HCT116 (cell line): ENCODE measurements around the gene TMC3. TPM values are rescaled to one million over a fixed set of nuclear protein-coding genes. Genes with fewer than 3 reads are reported as not detected.

ENCODE experiments used
- ATAC-seq: fragments of 200-7000 bp; cut with Tn5 transposase; 2 replicates; pipeline ENCODE4 v1.9.1; 2020; ENCODE audit warnings: mild to moderate bottlenecking, moderate library complexity
- BruUV-seq: library from RNA; stranded (reverse); fragments of 400-500 nt; replicated peaks from 2 replicates; lab custom pipeline; 2021; lab: Mats Ljungman, UMichigan
- CTCF ChIA-PET: fragments of 300-600 bp; sonication (Branson Sonifier 250); formaldehyde crosslinking; loops from one replicate; lab custom pipeline; 2021; ENCODE audit warnings: antibody characterized with exemption; lab: Charles Lee
- POLR2A ChIA-PET: fragments of 300-600, 350-600 bp; sonication (Branson Sonifier 250); formaldehyde crosslinking; loops from one replicate; lab custom pipeline; 2021; ENCODE audit warnings: antibody characterized with exemption; lab: Charles Lee
- RAD21 ChIA-PET, 2 experiments: fragments of 300-600 bp; sonication (Branson Sonifier 250); formaldehyde crosslinking; loops; one replicate each; lab custom pipeline; 2023; ENCODE audit warnings: low total read pairs in 2 of 2; ENCODE audit not compliant: uncharacterized antibody in 2 of 2, unreplicated experiment in 2 of 2, low non-redundant PET in 1 of 2; lab: Charles Lee
- DNase-seq: peaks from one replicate; pipeline ENCODE4 v3.0.0-alpha.2; 2010; ENCODE audit warnings: low read depth, low spot score
- H2AFZ ChIP-seq: fragments of 200-600 bp; shearing (Covaris generic), sonication (generic); 2 replicates; pipeline ENCODE4 v1.6.1; 2017; ENCODE audit warnings: low read depth, mixed run types, mixed read lengths, antibody characterized with exemption, low read length; ENCODE audit not compliant: poor library complexity, severe bottlenecking
- H3K27ac ChIP-seq: 2 replicates; pipeline ENCODE4 v1.5.1; 2012; ENCODE audit warnings: low read depth, low read length
- H3K27me3 ChIP-seq: fragments of 200-600 bp; sonication (generic); 2 replicates; pipeline ENCODE4 v1.6.1; 2016; ENCODE audit warnings: mixed run types, low read length, mixed read lengths; ENCODE audit not compliant: insufficient read depth
- H3K36me3 ChIP-seq, 2 experiments: fragments of 200-500 bp in 1 of 2; fragments of 200-600 bp in 1 of 2; sonication (Bioruptor generic) in 1 of 2; sonication (generic) in 1 of 2; 2 replicates each; pipeline versions ENCODE4 v1.5.1 to v1.6.1; 2014 to 2016; ENCODE audit warnings: low read length in 2 of 2, inconsistent platforms in 1 of 2, mixed read lengths in 1 of 2, mixed run types in 1 of 2; ENCODE audit not compliant: insufficient read depth in 2 of 2, control insufficient read depth in 1 of 2
- H3K4me1 ChIP-seq, 2 experiments: fragments of 200-600 bp in 1 of 2; sonication (generic) in 1 of 2; 2 replicates each; pipeline versions ENCODE4 v1.5.1 to v1.6.1; 2012 to 2017; ENCODE audit warnings: low read length in 2 of 2, inconsistent platforms in 1 of 2, mild to moderate bottlenecking in 1 of 2, mixed read lengths in 1 of 2, mixed run types in 1 of 2, moderate library complexity in 1 of 2; ENCODE audit not compliant: insufficient read depth in 2 of 2, control insufficient read depth in 1 of 2
- H3K4me2 ChIP-seq: fragments of 200-600 bp; sonication (generic); 2 replicates; pipeline ENCODE4 v1.6.1; 2017; ENCODE audit warnings: mixed run types, low read length, mixed read lengths
- H3K4me3 ChIP-seq, 2 experiments: fragments of 200-600 bp in 1 of 2; sonication (generic) in 1 of 2; replicated peaks in 1 of 2; 2 replicates each; pipeline ENCODE4 v1.5.1; 2011 to 2016; ENCODE audit warnings: low read length in 2 of 2, control low read depth in 1 of 2, low read depth in 1 of 2, mild to moderate bottlenecking in 1 of 2, mixed read lengths in 1 of 2, mixed run types in 1 of 2
- H3K79me2 ChIP-seq: fragments of 200-600 bp; sonication (generic); 2 replicates; pipeline ENCODE4 v1.6.1; 2017; ENCODE audit warnings: mild to moderate bottlenecking, mixed run types, low read length, moderate library complexity, mixed read lengths; ENCODE audit not compliant: insufficient read depth
- H3K9ac ChIP-seq: fragments of 200-600 bp; sonication (generic); 2 replicates; pipeline ENCODE4 v1.6.1; 2016; ENCODE audit warnings: low read length, mixed read lengths
- H3K9me2 ChIP-seq: fragments of 200-600 bp; sonication (generic), shearing (Covaris generic); 2 replicates; pipeline ENCODE4 v1.6.1; 2017; ENCODE audit warnings: mixed run types, mild to moderate bottlenecking, moderate library complexity; ENCODE audit not compliant: insufficient read depth
- H3K9me3 ChIP-seq, 2 experiments: fragments of 200-500 bp in 1 of 2; fragments of 200-600 bp in 1 of 2; sonication (Bioruptor generic) in 1 of 2; sonication (generic) in 1 of 2; 2 replicates each; pipeline ENCODE4 v1.6.1; 2014 to 2017; ENCODE audit warnings: low read length in 2 of 2, mixed read lengths in 2 of 2, inconsistent platforms in 1 of 2, low read depth in 1 of 2, mild to moderate bottlenecking in 1 of 2, mixed run types in 1 of 2, moderate library complexity in 1 of 2; ENCODE audit not compliant: control insufficient read depth in 1 of 2, insufficient read depth in 1 of 2
- H4K20me1 ChIP-seq: fragments of 200-600 bp; sonication (generic), shearing (Covaris generic); 2 replicates; pipeline ENCODE4 v1.6.1; 2017; ENCODE audit warnings: mixed run types, mild to moderate bottlenecking, moderate library complexity; ENCODE audit not compliant: insufficient read depth
- ATF3 ChIP-seq: IDR thresholded peaks from 2 replicates; pipeline ENCODE4 v1.6.1; 2012
- CTCF ChIP-seq, 3 experiments: fragments of 200-600 bp in 1 of 3; sonication (generic) in 1 of 3; IDR thresholded peaks in 2 of 3; conservative IDR thresholded peaks in 1 of 3; 2 replicates each; pipeline ENCODE4 v1.5.1; 2012 to 2017; ENCODE audit warnings: low read depth in 2 of 3, low read length in 2 of 3, antibody characterized with exemption in 1 of 3, borderline replicate concordance in 1 of 3, control low read depth in 1 of 3, mild to moderate bottlenecking in 1 of 3, mixed read lengths in 1 of 3, mixed run types in 1 of 3, moderate library complexity in 1 of 3; ENCODE audit not compliant: insufficient read depth in 1 of 3
- EGR1 ChIP-seq: IDR thresholded peaks from 2 replicates; pipeline ENCODE4 v1.6.1; 2012; ENCODE audit warnings: low read depth
- ELF1 ChIP-seq: IDR thresholded peaks from 2 replicates; pipeline ENCODE4 v1.6.1; 2012; ENCODE audit warnings: low read depth, borderline replicate concordance
- EZH2 ChIP-seq: fragments of 200-600 bp; sonication (generic); IDR thresholded peaks from 2 replicates; pipeline ENCODE4 v1.6.1; 2017; ENCODE audit warnings: antibody characterized with exemption, mixed run types
- RAD21 ChIP-seq: IDR thresholded peaks from 2 replicates; pipeline ENCODE4 v1.6.1; 2012; ENCODE audit warnings: low read depth, mild to moderate bottlenecking
- REST ChIP-seq: IDR thresholded peaks from 2 replicates; pipeline ENCODE4 v1.6.1; 2012; ENCODE audit warnings: low read depth
- SP1 ChIP-seq: IDR thresholded peaks from 2 replicates; pipeline ENCODE4 v1.6.1; 2012; ENCODE audit warnings: low read depth
- SRF ChIP-seq: IDR thresholded peaks from 2 replicates; pipeline ENCODE4 v1.6.1; 2012; ENCODE audit warnings: low read depth
- YY1 ChIP-seq: IDR thresholded peaks from 2 replicates; pipeline ENCODE4 v1.6.1; 2011; ENCODE audit warnings: low read length, low read depth, moderate library complexity, mild to moderate bottlenecking; ENCODE audit not compliant: insufficient replicate concordance; ENCODE audit errors: extremely low read depth
- intact Hi-C: fragments of 100-400 bp; cut with micrococcal nuclease; formaldehyde crosslinking; loops from 2 replicates; pipeline ENCODE4 v1.10.0; 2022
- total RNA-seq: library from RNA; stranded (reverse); gene quantifications from one replicate; pipeline ENCODE4 v1.2.1, GENCODE V29; 2021; ENCODE audit not compliant: unreplicated experiment

The TMC3 gene
- total RNA-seq, 1 experiment from 2014 or later = not detected

GRCh38 chr15:81361891-81362290 is 12.1 kb downstream of the TMC3 start:
- Histone ChIP-seq H3K9me2 (no peaks in the 10 kb centered on the region), H3K9me3 (no peaks in the 10 kb centered on the region), H3K79me2 (no peaks in the 10 kb centered on the region), H3K4me3 (no peak overlapping the region), H3K9ac (no peak overlapping the region), H3K36me3 (no peaks in the 10 kb centered on the region), H3K4me2 (no peak overlapping the region), H2AFZ (no peak overlapping the region), H3K27me3 (no peaks in the 10 kb centered on the region), H3K4me1 (no peaks in the 10 kb centered on the region), H3K27ac (no peak overlapping the region), H4K20me1 (no peaks in the 10 kb centered on the region)
- ChIA-PET POLR2A (no interaction called here), RAD21 (no interaction called here), CTCF (no interaction called here)
- no peak for DNase-seq
- no TSS peak for BruUV-seq
- no peak for ATAC-seq
- intact Hi-C loops = no loop called here
- TF ChIP-seq SRF (no peak), REST (no peak), YY1 (no peak)

GRCh38 chr15:81360491-81360890 is 13.5 kb downstream of the TMC3 start:
- no peaks in the 10 kb centered on the region for H3K79me2 ChIP-seq
- ChIA-PET RAD21 (no interaction called here), CTCF (interaction anchor here (0.9 kb wide), 1 partner anchor 24 kb away, joined by 3 read pairs; no protein-coding TSS in a partner anchor), POLR2A (no interaction called here)
- no peak overlapping the region for H3K27ac ChIP-seq
- no peaks in the 10 kb centered on the region for H3K9me2 ChIP-seq
- DNase-seq (no peak), ATAC-seq (no peak)
- no peaks in the 10 kb centered on the region for H3K9me3 ChIP-seq
- no peak overlapping the region for H2AFZ ChIP-seq
- no peak overlapping the region for H3K4me2 ChIP-seq
- no peaks in the 10 kb centered on the region for H3K36me3 ChIP-seq
- H3K4me1 ChIP-seq = no peaks in the 10 kb centered on the region
- intact Hi-C loops = no loop called here
- no peak overlapping the region for H3K9ac ChIP-seq
- no peaks in the 10 kb centered on the region for H4K20me1 ChIP-seq
- BruUV-seq = no TSS peak
- H3K27me3 ChIP-seq = no peaks in the 10 kb centered on the region
- H3K4me3 ChIP-seq = no peak overlapping the region
- no peak for TF ChIP-seq SP1
- TF ChIP-seq EGR1 = no peak
- no peak for TF ChIP-seq ELF1
- TF ChIP-seq CTCF (IDR thresholded peaks at IDR 0.05 in 2 of 3, conservative IDR thresholded peaks at IDR 0.05 in 1 of 3; ENCODE audit: borderline replicate concordance in 1 of 3, insufficient read depth in 1 of 3, low read depth in 2 of 3, low read length in 2 of 3) = no peak
- TF ChIP-seq RAD21 = no peak
- TF ChIP-seq SRF = no peak
- TF ChIP-seq ATF3 = no peak
- TF ChIP-seq EZH2 = no peak
- no peak for TF ChIP-seq REST
